CD14-positive monocyte (primary cell): ENCODE data around the gene ITPRIP. TPM values are rescaled to one million over a fixed set of nuclear protein-coding genes. Genes with fewer than 3 reads are reported as not detected.

Experiments
- DNase-seq, 3 donors: peaks; one replicate each; pipeline ENCODE4 v3.0.0-alpha.2; 2011 to 2022
- H2AFZ ChIP-seq: 2 replicates; pipeline ENCODE4 v1.6.0; 2012; ENCODE audit warnings: mild to moderate bottlenecking, low read depth, low read length, inconsistent platforms; ENCODE audit not compliant: insufficient read depth, poor library complexity, severe bottlenecking
- H3K27ac ChIP-seq, 2 donors: 1 replicate in 1 of 2; 2 replicates in 1 of 2; pipeline ENCODE4 v1.5.1; 2012 to 2013; ENCODE audit warnings: low read length in 2 of 2, control low read depth in 1 of 2, inconsistent platforms in 1 of 2, low read depth in 1 of 2, mild to moderate bottlenecking in 1 of 2
- H3K27me3 ChIP-seq, 2 donors: one replicate each; pipeline versions ENCODE4 v1.6.0 to v1.6.1; 2011 to 2013; ENCODE audit warnings: low read length in 2 of 2; ENCODE audit not compliant: control insufficient read depth in 2 of 2, insufficient read depth in 2 of 2
- H3K36me3 ChIP-seq, 2 donors: replicated peaks in 1 of 2; 1 replicate in 1 of 2; 2 replicates in 1 of 2; pipeline versions ENCODE4 v1.5.1 to v1.6.1; 2012 to 2013; ENCODE audit warnings: low read length in 2 of 2, control low read depth in 1 of 2, inconsistent platforms in 1 of 2, mild to moderate bottlenecking in 1 of 2; ENCODE audit not compliant: insufficient read depth in 2 of 2, control insufficient read depth in 1 of 2
- H3K4me1 ChIP-seq, 2 donors: 1 replicate in 1 of 2; 2 replicates in 1 of 2; pipeline versions ENCODE4 v1.5.1 to v1.6.1; 2012 to 2013; ENCODE audit warnings: low read length in 2 of 2, control low read depth in 1 of 2, inconsistent platforms in 1 of 2, mild to moderate bottlenecking in 1 of 2, moderate library complexity in 1 of 2; ENCODE audit not compliant: insufficient read depth in 2 of 2, control insufficient read depth in 1 of 2
- H3K4me2 ChIP-seq: replicated peaks from 2 replicates; pipeline ENCODE3; 2012; ENCODE audit warnings: low read length, moderate library complexity, mild to moderate bottlenecking; ENCODE audit not compliant: poor library complexity, severe bottlenecking; ENCODE audit errors: extremely low read depth
- H3K4me3 ChIP-seq, 3 experiments: fragments of 200-600 bp in 1 of 3; sonication (generic) in 1 of 3; replicated peaks in 1 of 3; 1 replicate in 2 of 3; 2 replicates in 1 of 3; pipeline ENCODE4 v1.5.1; 2011 to 2013; ENCODE audit warnings: low read length in 3 of 3, mild to moderate bottlenecking in 3 of 3, control low read depth in 2 of 3, low read depth in 2 of 3, inconsistent platforms in 1 of 3, moderate library complexity in 1 of 3
- H3K79me2 ChIP-seq: 2 replicates; pipeline ENCODE4 v1.6.0; 2012; ENCODE audit warnings: mild to moderate bottlenecking, control low read depth, inconsistent platforms, low read length, moderate library complexity; ENCODE audit not compliant: insufficient read depth
- H3K9ac ChIP-seq: 2 replicates; pipeline ENCODE4 v1.6.0; 2017; ENCODE audit warnings: low read length, mild to moderate bottlenecking; ENCODE audit not compliant: insufficient read depth, poor library complexity, severe bottlenecking
- H3K9me3 ChIP-seq, 2 donors: replicated peaks in 1 of 2; 1 replicate in 1 of 2; 2 replicates in 1 of 2; pipeline versions ENCODE4 v1.5.1 to v1.6.1; 2012 to 2013; ENCODE audit warnings: low read length in 2 of 2, control low read depth in 1 of 2; ENCODE audit not compliant: control insufficient read depth in 1 of 2, insufficient read depth in 1 of 2
- H4K20me1 ChIP-seq: 2 replicates; pipeline ENCODE4 v1.6.0; 2012; ENCODE audit warnings: mild to moderate bottlenecking, low read length, control low read depth, moderate library complexity; ENCODE audit not compliant: insufficient read depth
- H3K27ac Mint-ChIP-seq, 7 donors: one replicate each; pipeline ENCODE4 v1.8.0; 2020; ENCODE audit warnings: mild to moderate bottlenecking in 7 of 7, mixed read lengths in 7 of 7, moderate library complexity in 6 of 7, inconsistent platforms in 2 of 7
- H3K27me3 Mint-ChIP-seq, 3 donors: one replicate each; pipeline ENCODE4 v1.8.0; 2021 to 2022; ENCODE audit warnings: low read depth in 3 of 3, mild to moderate bottlenecking in 3 of 3, mixed read lengths in 3 of 3, moderate library complexity in 3 of 3, inconsistent platforms in 1 of 3
- H3K36me3 Mint-ChIP-seq, 2 donors: one replicate each; pipeline ENCODE4 v1.8.0; 2020; ENCODE audit warnings: mixed read lengths in 2 of 2, inconsistent platforms in 1 of 2, mild to moderate bottlenecking in 1 of 2
- H3K4me1 Mint-ChIP-seq: one replicate; pipeline ENCODE4 v1.8.0; 2020; ENCODE audit warnings: mild to moderate bottlenecking, mixed read lengths
- H3K4me3 Mint-ChIP-seq, 2 donors: one replicate each; pipeline ENCODE4 v1.8.0; 2020; ENCODE audit warnings: mild to moderate bottlenecking in 2 of 2, mixed read lengths in 2 of 2, moderate library complexity in 1 of 2
- H3K9me3 Mint-ChIP-seq, 7 donors: one replicate each; pipeline ENCODE4 v1.8.0; 2020 to 2022; ENCODE audit warnings: mixed read lengths in 7 of 7, mild to moderate bottlenecking in 6 of 7, moderate library complexity in 6 of 7, inconsistent platforms in 2 of 7
- WGBS: methylation state at CpG from one replicate; pipeline ENCODE4 v1.1.5; 2013; ENCODE audit warnings: missing lambda C conversion rate; ENCODE audit not compliant: insufficient coverage; 5-methylcytosine and 5-hydroxymethylcytosine counted together
- intact Hi-C, 2 donors: fragments of 100-400 bp; cut with micrococcal nuclease; formaldehyde crosslinking; loops; one replicate each; pipeline versions ENCODE4 v1.15.0 to v1.15.1; 2023
- polyA plus RNA-seq, 3 donors: library from polyadenylated mRNA; depleted of rRNA in 1 of 3; unstranded in 2 of 3; stranded (reverse) in 1 of 3; fragments of 300-500 nt in 2 of 3; fragments of >200 nt in 1 of 3; fragmentation: Illumina TruSeq in 2 of 3; gene quantifications; 1 replicate in 2 of 3; 2 replicates in 1 of 3; pipeline ENCODE4 v1.2.3, GENCODE V29; 2012 to 2021
- TF ChIP-seq, protein P1 (sequence below): fragments of 200-600 bp; IDR thresholded peaks from one replicate; pipeline ENCODE4 v1.8.0; 2022; ENCODE audit warnings: antibody characterized with exemption, mild to moderate bottlenecking

Gene ITPRIP
- polyA plus RNA-seq, 3 donors: 27.5 to 76.6 (median 35.7) TPM

- WGBS: 38% methylated on average over 3 of the region's 4 CpGs
- peaks cover 47% of the 10 kb centered on the region for H3K79me2 ChIP-seq
Measured at GRCh38 chr10:104340111-104340526, 1.9 kb upstream of the ITPRIP start.

GRCh38 chr10:104339469-104340110 is 1.3 kb upstream of the ITPRIP start:
- peak in 2 of 3 donors; percentile 48 to 85 for DNase-seq
- Histone ChIP-seq H3K36me3 (peaks cover 4 to 5% of the 10 kb centered on the region in 2 donors), H3K79me2 (peaks cover 52% of the 10 kb centered on the region), H3K4me1 (peaks cover 37 to 43% of the 10 kb centered on the region in 2 donors), H3K4me3 (peak overlapping the region in 2 of 3 experiments; percentile 86 to 94), H4K20me1 (peaks cover 36% of the 10 kb centered on the region), H2AFZ (peak overlapping the region; percentile 77), H3K9me3 (no peaks in the 10 kb centered on the region), H3K27ac (peak overlapping the region in 1 of 2 donors; percentile 98), H3K9ac (peak overlapping the region; percentile 93), H3K4me2 (peak overlapping the region; percentile 89), H3K27me3 (no peaks in the 10 kb centered on the region)
- 49% methylated on average over 6 of the region's 11 CpGs for WGBS
- peak overlapping the region; percentile 99 to 100 (median 100) for H3K27ac Mint-ChIP-seq
- peak overlapping the region; percentile 92 to 99 for H3K4me3 Mint-ChIP-seq
- TF ChIP-seq, protein P1, sequence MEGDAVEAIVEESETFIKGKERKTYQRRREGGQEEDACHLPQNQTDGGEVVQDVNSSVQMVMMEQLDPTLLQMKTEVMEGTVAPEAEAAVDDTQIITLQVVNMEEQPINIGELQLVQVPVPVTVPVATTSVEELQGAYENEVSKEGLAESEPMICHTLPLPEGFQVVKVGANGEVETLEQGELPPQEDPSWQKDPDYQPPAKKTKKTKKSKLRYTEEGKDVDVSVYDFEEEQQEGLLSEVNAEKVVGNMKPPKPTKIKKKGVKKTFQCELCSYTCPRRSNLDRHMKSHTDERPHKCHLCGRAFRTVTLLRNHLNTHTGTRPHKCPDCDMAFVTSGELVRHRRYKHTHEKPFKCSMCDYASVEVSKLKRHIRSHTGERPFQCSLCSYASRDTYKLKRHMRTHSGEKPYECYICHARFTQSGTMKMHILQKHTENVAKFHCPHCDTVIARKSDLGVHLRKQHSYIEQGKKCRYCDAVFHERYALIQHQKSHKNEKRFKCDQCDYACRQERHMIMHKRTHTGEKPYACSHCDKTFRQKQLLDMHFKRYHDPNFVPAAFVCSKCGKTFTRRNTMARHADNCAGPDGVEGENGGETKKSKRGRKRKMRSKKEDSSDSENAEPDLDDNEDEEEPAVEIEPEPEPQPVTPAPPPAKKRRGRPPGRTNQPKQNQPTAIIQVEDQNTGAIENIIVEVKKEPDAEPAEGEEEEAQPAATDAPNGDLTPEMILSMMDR: no peak
- peaks cover 10 to 15% of the 10 kb centered on the region in 2 donors for H3K36me3 Mint-ChIP-seq
- peaks cover 2 to 9% (median 4%) of the 10 kb centered on the region in 3 donors for H3K27me3 Mint-ChIP-seq
- intact Hi-C loops: loop anchor here in 1 of 2 donors (2.0 kb wide), 1 partner anchor 15 kb away; no protein-coding TSS in a partner anchor
- H3K9me3 Mint-ChIP-seq: peaks cover 0 to 1% (median 0%) of the 10 kb centered on the region in 7 donors
- H3K4me1 Mint-ChIP-seq: peaks cover 41% of the 10 kb centered on the region

More at GRCh38 chr10:104340111-104340526, 1.9 kb upstream of the ITPRIP start:
- no peak overlapping the region for H2AFZ ChIP-seq
- Mint-ChIP-seq H3K4me3 (no peak overlapping the region), H3K36me3 (peaks cover 5 to 9% of the 10 kb centered on the region in 2 donors), H3K27me3 (peaks cover 2 to 9% (median 4%) of the 10 kb centered on the region in 3 donors), H3K27ac (peak overlapping the region in 1 of 7 donors; percentile 100), H3K9me3 (peaks cover 0 to 1% (median 0%) of the 10 kb centered on the region in 7 donors), H3K4me1 (peaks cover 36% of the 10 kb centered on the region)
- no peaks in the 10 kb centered on the region for H3K36me3 ChIP-seq
- H3K4me1 ChIP-seq: peaks cover 32 to 38% of the 10 kb centered on the region in 2 donors
- H4K20me1 ChIP-seq: peaks cover 31% of the 10 kb centered on the region
- H3K4me3 ChIP-seq: no peak overlapping the region
- no peak overlapping the region for H3K27ac ChIP-seq
- TF ChIP-seq, protein P1: no peak
- intact Hi-C loops: no loop called here
- H3K4me2 ChIP-seq: no peak overlapping the region
- no peak overlapping the region for H3K9ac ChIP-seq
- DNase-seq: no peak
- no peaks in the 10 kb centered on the region for H3K9me3 ChIP-seq
- H3K27me3 ChIP-seq: no peaks in the 10 kb centered on the region
